Measurements from ENCODE around the gene SYNPO2. TPM values are rescaled to one million over a fixed set of nuclear protein-coding genes. Genes with fewer than 3 reads are reported as not detected.
A peak's percentile ranks its signal among the peaks of the same experiment; 100 is the strongest.

Gene SYNPO2
- polyA plus RNA-seq: under 1 TPM in 2 of 3 donors, not detected in 1; 0.08 to 0.13 TPM

- peaks cover 2 to 26% (median 8%) of the 10 kb centered on the region in 3 donors for H3K27me3 Mint-ChIP-seq (ENCODE audit: low read depth in 3 of 3)
- peak within 1 kb of the TSS in 2 of 6 donors; percentile 7 to 64 for H3K27ac Mint-ChIP-seq
- peak in 1 of 3 donors; percentile 6 for DNase-seq
- H3K9me3 Mint-ChIP-seq: no peaks in the 10 kb centered on the region
- peak within 1 kb of the TSS; percentile 60 to 81 (median 65) for H3K4me3 Mint-ChIP-seq
- peaks cover 10 to 20% of the 10 kb centered on the region in 2 donors for H3K4me1 Mint-ChIP-seq
- no peaks in the 10 kb centered on the region for H3K36me3 Mint-ChIP-seq
These were observed at the start of gene SYNPO2 for GRCh38 chr4:118888666-118889311. Gene SYNPO2 (plus strand): TSS chr4:118888854. CDS start chr4:118889037, 183 bp downstream.

GRCh38 chr4:118839221-118839927 is 49.3 kb upstream of the SYNPO2 start:
- no peak for DNase-seq
- Mint-ChIP-seq H3K36me3 (no peaks in the 10 kb centered on the region), H3K4me1 (peaks cover 15 to 16% of the 10 kb centered on the region in 2 donors), H3K27ac (no peak overlapping the region), H3K9me3 (no peaks in the 10 kb centered on the region), H3K4me3 (no peak overlapping the region), H3K27me3 (ENCODE audit: low read depth in 3 of 3) (peaks cover 3 to 16% (median 4%) of the 10 kb centered on the region in 3 donors)

GRCh38 chr4:118842055-118842454 is 46.6 kb upstream of the SYNPO2 start:
- no peak overlapping the region for H3K4me3 Mint-ChIP-seq
- peaks cover 0 to 6% (median 2%) of the 10 kb centered on the region in 3 donors for H3K27me3 Mint-ChIP-seq (ENCODE audit: low read depth in 3 of 3)
- H3K36me3 Mint-ChIP-seq: no peaks in the 10 kb centered on the region
- no peaks in the 10 kb centered on the region for H3K9me3 Mint-ChIP-seq
- H3K27ac Mint-ChIP-seq: no peak overlapping the region
- no peaks in the 10 kb centered on the region for H3K4me1 Mint-ChIP-seq
- no peak for DNase-seq

- Mint-ChIP-seq H3K27me3 (ENCODE audit: low read depth in 3 of 3) (peaks cover 0 to 6% (median 5%) of the 10 kb centered on the region in 3 donors), H3K9me3 (no peaks in the 10 kb centered on the region), H3K4me1 (no peaks in the 10 kb centered on the region), H3K36me3 (no peaks in the 10 kb centered on the region), H3K4me3 (no peak overlapping the region), H3K27ac (no peak overlapping the region)
- no peak for DNase-seq
These were observed 45.4 kb upstream of the SYNPO2 start for GRCh38 chr4:118843237-118843636.

GRCh38 chr4:118845552-118846050 is 43.1 kb upstream of the SYNPO2 start:
- Mint-ChIP-seq H3K4me3 (no peak overlapping the region), H3K27ac (no peak overlapping the region), H3K4me1 (peaks cover 7 to 9% of the 10 kb centered on the region in 2 donors), H3K27me3 (ENCODE audit: low read depth in 3 of 3) (peaks cover 0 to 4% (median 3%) of the 10 kb centered on the region in 3 donors), H3K9me3 (peaks cover 0 to 2% (median 0%) of the 10 kb centered on the region in 6 donors), H3K36me3 (peaks cover 2 to 5% (median 2%) of the 10 kb centered on the region in 3 donors)
- DNase-seq: no peak

- Mint-ChIP-seq H3K27ac (no peak overlapping the region), H3K9me3 (peaks cover 0 to 4% (median 0%) of the 10 kb centered on the region in 6 donors), H3K4me1 (peaks cover 14 to 19% of the 10 kb centered on the region in 2 donors), H3K4me3 (no peak overlapping the region), H3K27me3 (ENCODE audit: low read depth in 3 of 3) (peaks cover 0 to 3% (median 3%) of the 10 kb centered on the region in 3 donors), H3K36me3 (peaks cover 3 to 7% (median 3%) of the 10 kb centered on the region in 3 donors)
- DNase-seq: no peak
These were observed 41.7 kb upstream of the SYNPO2 start for GRCh38 chr4:118846979-118847378.

GRCh38 chr4:118848242-118848641 is 40.4 kb upstream of the SYNPO2 start:
- no peak overlapping the region for H3K4me3 Mint-ChIP-seq
- H3K27me3 Mint-ChIP-seq (ENCODE audit: low read depth in 3 of 3): peaks cover 0 to 4% (median 0%) of the 10 kb centered on the region in 3 donors
- H3K36me3 Mint-ChIP-seq: peaks cover 3 to 8% (median 7%) of the 10 kb centered on the region in 3 donors
- peaks cover 0 to 4% (median 0%) of the 10 kb centered on the region in 6 donors for H3K9me3 Mint-ChIP-seq
- H3K4me1 Mint-ChIP-seq: peaks cover 14 to 24% of the 10 kb centered on the region in 2 donors
- DNase-seq: no peak
- H3K27ac Mint-ChIP-seq: no peak overlapping the region

- Mint-ChIP-seq H3K27ac (no peak overlapping the region), H3K9me3 (peaks cover 0 to 4% (median 0%) of the 10 kb centered on the region in 6 donors), H3K27me3 (ENCODE audit: low read depth in 3 of 3) (peaks cover 0 to 4% (median 0%) of the 10 kb centered on the region in 3 donors), H3K4me1 (peaks cover 14 to 24% of the 10 kb centered on the region in 2 donors), H3K4me3 (no peak overlapping the region), H3K36me3 (peaks cover 3 to 8% (median 7%) of the 10 kb centered on the region in 3 donors)
- no peak for DNase-seq
These were observed 39.8 kb upstream of the SYNPO2 start for GRCh38 chr4:118848901-118849300.

GRCh38 chr4:118849867-118850487 is 38.7 kb upstream of the SYNPO2 start:
- Mint-ChIP-seq H3K9me3 (peaks cover 0 to 4% (median 0%) of the 10 kb centered on the region in 6 donors), H3K27ac (peak overlapping the region; percentile 91 to 99 (median 96)), H3K36me3 (peaks cover 3 to 8% (median 7%) of the 10 kb centered on the region in 3 donors), H3K4me1 (peaks cover 14 to 24% of the 10 kb centered on the region in 2 donors), H3K4me3 (peak overlapping the region; percentile 93 to 100 (median 97)), H3K27me3 (ENCODE audit: low read depth in 3 of 3) (peaks cover 0 to 6% (median 0%) of the 10 kb centered on the region in 3 donors)
- DNase-seq: no peak

- peaks cover 0 to 6% (median 0%) of the 10 kb centered on the region in 3 donors for H3K27me3 Mint-ChIP-seq (ENCODE audit: low read depth in 3 of 3)
- H3K9me3 Mint-ChIP-seq: peaks cover 0 to 4% (median 0%) of the 10 kb centered on the region in 6 donors
- peak overlapping the region; percentile 91 to 99 (median 96) for H3K27ac Mint-ChIP-seq
- peak; percentile 44 to 54 (median 50) for DNase-seq
- peaks cover 14 to 24% of the 10 kb centered on the region in 2 donors for H3K4me1 Mint-ChIP-seq
- peaks cover 3 to 8% (median 7%) of the 10 kb centered on the region in 3 donors for H3K36me3 Mint-ChIP-seq
- peak overlapping the region; percentile 93 to 100 (median 97) for H3K4me3 Mint-ChIP-seq
These were observed 38.0 kb upstream of the SYNPO2 start for GRCh38 chr4:118850488-118851173.

GRCh38 chr4:118857760-118858159 is 30.9 kb upstream of the SYNPO2 start:
- no peak overlapping the region for H3K4me3 Mint-ChIP-seq
- H3K27me3 Mint-ChIP-seq (ENCODE audit: low read depth in 3 of 3): peaks cover 0 to 3% (median 2%) of the 10 kb centered on the region in 3 donors
- H3K27ac Mint-ChIP-seq: no peak overlapping the region
- no peak for DNase-seq
- H3K9me3 Mint-ChIP-seq: peaks cover 0 to 1% (median 0%) of the 10 kb centered on the region in 6 donors
- no peaks in the 10 kb centered on the region for H3K4me1 Mint-ChIP-seq
- H3K36me3 Mint-ChIP-seq: no peaks in the 10 kb centered on the region

GRCh38 chr4:118858779-118859178 is 29.9 kb upstream of the SYNPO2 start:
- Mint-ChIP-seq H3K4me3 (no peak overlapping the region), H3K27ac (no peak overlapping the region)

More at GRCh38 chr4:118858779-118859178, 29.9 kb upstream of the SYNPO2 start:
- no peak for DNase-seq
- Mint-ChIP-seq H3K4me1 (no peaks in the 10 kb centered on the region), H3K27me3 (ENCODE audit: low read depth in 3 of 3) (peaks cover 0 to 3% (median 2%) of the 10 kb centered on the region in 3 donors), H3K36me3 (no peaks in the 10 kb centered on the region), H3K9me3 (peaks cover 0 to 1% (median 0%) of the 10 kb centered on the region in 6 donors)

All from immature natural killer cell (primary cell).